Mucosa of stomach (tissue), 1 donor: Measurements from ENCODE around the gene UST.

Experiments used
- H3K27me3 ChIP-seq: one replicate; pipeline ENCODE4 v1.7.0; 2013; ENCODE audit warnings: mild to moderate bottlenecking, low read length; ENCODE audit not compliant: control insufficient read depth, insufficient read depth
- H3K36me3 ChIP-seq: one replicate; pipeline ENCODE4 v1.7.0; 2013; ENCODE audit warnings: low read length; ENCODE audit not compliant: control insufficient read depth, insufficient read depth
- H3K4me1 ChIP-seq: one replicate; pipeline ENCODE4 v1.7.0; 2013; ENCODE audit warnings: mild to moderate bottlenecking, low read length; ENCODE audit not compliant: control insufficient read depth, insufficient read depth
- H3K4me3 ChIP-seq: one replicate; pipeline ENCODE4 v1.7.0; 2013; ENCODE audit warnings: low read length
- H3K9ac ChIP-seq: one replicate; pipeline ENCODE4 v1.7.0; 2013; ENCODE audit warnings: mild to moderate bottlenecking, low read length, moderate library complexity
- H3K9me3 ChIP-seq: one replicate; pipeline ENCODE4 v1.7.0; 2013; ENCODE audit warnings: mild to moderate bottlenecking, low read length, moderate library complexity; ENCODE audit not compliant: control insufficient read depth
- donor health status: Pancreatic carcinoma.

Gene UST

GRCh38 chr6:148818939-148819575, 72.2 kb downstream of the UST start:
- no peak overlapping the region for H3K9ac ChIP-seq
- H3K27me3 ChIP-seq, result no peaks in the 10 kb centered on the region
- H3K9me3 ChIP-seq, result no peaks in the 10 kb centered on the region
- H3K36me3 ChIP-seq, result no peaks in the 10 kb centered on the region
- H3K4me3 ChIP-seq, result no peak overlapping the region
- H3K4me1 ChIP-seq, result no peaks in the 10 kb centered on the region

GRCh38 chr6:148819852-148820251, 73.0 kb downstream of the UST start:
- H3K9ac ChIP-seq, result no peak overlapping the region
- H3K27me3 ChIP-seq, result no peaks in the 10 kb centered on the region
- H3K9me3 ChIP-seq, result no peaks in the 10 kb centered on the region
- H3K36me3 ChIP-seq, result no peaks in the 10 kb centered on the region
- H3K4me3 ChIP-seq, result no peak overlapping the region
- no peaks in the 10 kb centered on the region for H3K4me1 ChIP-seq

- no peaks in the 10 kb centered on the region for H3K36me3 ChIP-seq
- H3K27me3 ChIP-seq, result no peaks in the 10 kb centered on the region
- no peaks in the 10 kb centered on the region for H3K9me3 ChIP-seq
- H3K9ac ChIP-seq, result no peak overlapping the region
- no peak overlapping the region for H3K4me3 ChIP-seq
- H3K4me1 ChIP-seq, result no peaks in the 10 kb centered on the region
These were observed 76.0 kb downstream of the UST start for GRCh38 chr6:148822819-148823218.

GRCh38 chr6:148824291-148824690, 77.5 kb downstream of the UST start:
- no peaks in the 10 kb centered on the region for H3K4me1 ChIP-seq
- H3K27me3 ChIP-seq, result no peaks in the 10 kb centered on the region
- H3K4me3 ChIP-seq, result no peak overlapping the region
- no peaks in the 10 kb centered on the region for H3K9me3 ChIP-seq
- no peaks in the 10 kb centered on the region for H3K36me3 ChIP-seq
- no peak overlapping the region for H3K9ac ChIP-seq

GRCh38 chr6:148824960-148825359, 78.1 kb downstream of the UST start:
- no peaks in the 10 kb centered on the region for H3K9me3 ChIP-seq
- H3K4me1 ChIP-seq, result no peaks in the 10 kb centered on the region
- H3K36me3 ChIP-seq, result no peaks in the 10 kb centered on the region
- H3K9ac ChIP-seq, result no peak overlapping the region
- H3K27me3 ChIP-seq, result no peaks in the 10 kb centered on the region
- H3K4me3 ChIP-seq, result no peak overlapping the region

- Histone ChIP-seq H3K36me3 (no peaks in the 10 kb centered on the region), H3K9me3 (no peaks in the 10 kb centered on the region), H3K4me1 (no peaks in the 10 kb centered on the region), H3K27me3 (no peaks in the 10 kb centered on the region), H3K9ac (no peak overlapping the region), H3K4me3 (no peak overlapping the region)
These were observed 78.7 kb downstream of the UST start for GRCh38 chr6:148825492-148825891.

- H3K36me3 ChIP-seq, result no peaks in the 10 kb centered on the region
- H3K27me3 ChIP-seq, result no peaks in the 10 kb centered on the region
- H3K9ac ChIP-seq, result no peak overlapping the region
- H3K4me3 ChIP-seq, result no peak overlapping the region
- H3K9me3 ChIP-seq, result no peaks in the 10 kb centered on the region
- H3K4me1 ChIP-seq, result no peaks in the 10 kb centered on the region
These were observed 80.7 kb downstream of the UST start for GRCh38 chr6:148827416-148828045.

- Histone ChIP-seq H3K27me3 (no peaks in the 10 kb centered on the region), H3K9ac (no peak overlapping the region), H3K36me3 (no peaks in the 10 kb centered on the region), H3K9me3 (no peaks in the 10 kb centered on the region), H3K4me3 (no peak overlapping the region), H3K4me1 (no peaks in the 10 kb centered on the region)
These were observed 81.2 kb downstream of the UST start for GRCh38 chr6:148828047-148828446.

- no peak overlapping the region for H3K9ac ChIP-seq
- H3K4me1 ChIP-seq, result no peaks in the 10 kb centered on the region
- no peaks in the 10 kb centered on the region for H3K27me3 ChIP-seq
- H3K36me3 ChIP-seq, result no peaks in the 10 kb centered on the region
- no peaks in the 10 kb centered on the region for H3K9me3 ChIP-seq
- H3K4me3 ChIP-seq, result no peak overlapping the region
These were observed 82.7 kb downstream of the UST start for GRCh38 chr6:148829415-148830101.

GRCh38 chr6:148830614-148831013, 83.8 kb downstream of the UST start:
- H3K9me3 ChIP-seq, result no peaks in the 10 kb centered on the region
- H3K4me3 ChIP-seq, result no peak overlapping the region
- H3K27me3 ChIP-seq, result no peaks in the 10 kb centered on the region
- H3K9ac ChIP-seq, result no peak overlapping the region
- H3K36me3 ChIP-seq, result no peaks in the 10 kb centered on the region
- H3K4me1 ChIP-seq, result no peaks in the 10 kb centered on the region

GRCh38 chr6:148831064-148831463, 84.2 kb downstream of the UST start:
- H3K9me3 ChIP-seq, result no peaks in the 10 kb centered on the region
- no peaks in the 10 kb centered on the region for H3K4me1 ChIP-seq
- no peak overlapping the region for H3K9ac ChIP-seq
- no peak overlapping the region for H3K4me3 ChIP-seq
- H3K27me3 ChIP-seq, result no peaks in the 10 kb centered on the region
- H3K36me3 ChIP-seq, result no peaks in the 10 kb centered on the region

GRCh38 chr6:148831531-148831930, 84.7 kb downstream of the UST start:
- H3K36me3 ChIP-seq, result no peaks in the 10 kb centered on the region
- H3K9ac ChIP-seq, result no peak overlapping the region
- H3K4me3 ChIP-seq, result no peak overlapping the region
- H3K4me1 ChIP-seq, result no peaks in the 10 kb centered on the region
- no peaks in the 10 kb centered on the region for H3K9me3 ChIP-seq
- no peaks in the 10 kb centered on the region for H3K27me3 ChIP-seq
